OCI-LY3 (cell line): Measurements from ENCODE around the gene TOP1.

Source experiments
- EZH2phosphoT487 ChIP-seq: fragments of 200-600 bp; shearing (Covaris generic); IDR thresholded peaks from 2 replicates; pipeline ENCODE4 v1.6.1; 2018; ENCODE audit warnings: antibody characterized with exemption, mixed run types, low read depth
- TF ChIP-seq, protein P1 (sequence below): fragments of 200-600, 300-600 bp; sonication (generic); IDR thresholded peaks from 2 replicates; pipeline ENCODE4 v1.5.1; 2014; ENCODE audit warnings: antibody characterized with exemption, low read length, low read depth

DNA sequence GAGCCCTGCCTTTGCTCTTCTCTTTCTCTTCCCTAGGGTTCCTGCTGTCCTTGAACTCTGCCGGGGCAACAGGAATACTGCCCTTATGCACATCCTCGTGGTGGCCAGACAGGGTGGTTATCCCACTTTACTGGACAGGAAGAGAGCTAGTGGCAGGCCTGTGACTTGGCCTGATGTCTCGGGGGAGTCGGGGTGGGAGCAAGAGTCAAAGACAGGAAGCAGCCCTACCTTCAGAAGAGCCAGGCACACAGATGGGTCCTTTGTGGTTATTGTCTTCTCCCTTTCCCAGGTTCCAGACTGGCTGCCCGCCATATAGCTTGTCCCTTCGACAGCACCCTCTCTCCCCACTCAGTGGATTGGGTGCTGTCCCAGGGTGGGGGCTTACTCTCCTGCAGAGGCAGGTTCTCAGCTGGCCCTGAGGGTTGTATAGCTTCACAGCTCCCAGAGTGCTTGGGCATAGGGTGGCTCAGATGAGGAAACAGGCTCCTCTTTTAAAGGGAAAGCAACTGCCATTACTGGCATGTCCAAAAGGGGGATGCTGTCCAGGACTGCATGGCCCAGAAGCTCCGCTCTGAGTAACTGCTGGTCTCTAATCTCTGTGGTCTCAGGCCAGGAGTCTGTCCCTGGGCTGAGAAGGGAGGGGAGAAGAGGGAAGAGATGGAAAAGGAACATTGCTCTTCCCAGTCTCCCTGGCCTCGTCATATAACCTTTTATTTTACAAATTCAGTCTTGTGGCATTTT lies 126.0 kb downstream of the TOP1 start:
- TF ChIP-seq, protein P1, sequence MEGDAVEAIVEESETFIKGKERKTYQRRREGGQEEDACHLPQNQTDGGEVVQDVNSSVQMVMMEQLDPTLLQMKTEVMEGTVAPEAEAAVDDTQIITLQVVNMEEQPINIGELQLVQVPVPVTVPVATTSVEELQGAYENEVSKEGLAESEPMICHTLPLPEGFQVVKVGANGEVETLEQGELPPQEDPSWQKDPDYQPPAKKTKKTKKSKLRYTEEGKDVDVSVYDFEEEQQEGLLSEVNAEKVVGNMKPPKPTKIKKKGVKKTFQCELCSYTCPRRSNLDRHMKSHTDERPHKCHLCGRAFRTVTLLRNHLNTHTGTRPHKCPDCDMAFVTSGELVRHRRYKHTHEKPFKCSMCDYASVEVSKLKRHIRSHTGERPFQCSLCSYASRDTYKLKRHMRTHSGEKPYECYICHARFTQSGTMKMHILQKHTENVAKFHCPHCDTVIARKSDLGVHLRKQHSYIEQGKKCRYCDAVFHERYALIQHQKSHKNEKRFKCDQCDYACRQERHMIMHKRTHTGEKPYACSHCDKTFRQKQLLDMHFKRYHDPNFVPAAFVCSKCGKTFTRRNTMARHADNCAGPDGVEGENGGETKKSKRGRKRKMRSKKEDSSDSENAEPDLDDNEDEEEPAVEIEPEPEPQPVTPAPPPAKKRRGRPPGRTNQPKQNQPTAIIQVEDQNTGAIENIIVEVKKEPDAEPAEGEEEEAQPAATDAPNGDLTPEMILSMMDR = no peak
- TF ChIP-seq EZH2phosphoT487 = no peak
